HepG2 (cell line): Measurements from ENCODE around the gene EIF2S2. TPM values are rescaled to one million over a fixed set of nuclear protein-coding genes. Genes with fewer than 3 reads are reported as not detected.

Source experiments
- CBX5 ChIP-seq: sonication (generic); formaldehyde crosslinking; IDR thresholded peaks from 2 replicates; pipeline ENCODE4 v1.4.0; 2020; ENCODE audit warnings: missing genetic modification reagents, borderline replicate concordance
- ERF ChIP-seq: IDR thresholded peaks from 2 replicates; pipeline ENCODE4 v1.6.1; 2018; ENCODE audit warnings: missing biosample characterization, missing genetic modification reagents
- FOXA1 ChIP-seq, 2 experiments: fragments of 450-650 bp in 1 of 2; sonication (generic) in 1 of 2; formaldehyde crosslinking in 1 of 2; IDR thresholded peaks; 2 replicates each; pipeline versions ENCODE4 v1.4.0 to v1.6.1; 2016 to 2020; ENCODE audit warnings: missing genetic modification reagents in 1 of 2
- GABPB1 ChIP-seq: IDR thresholded peaks from 2 replicates; pipeline ENCODE4 v1.6.1; 2016; ENCODE audit warnings: mild to moderate bottlenecking, missing genetic modification reagents, moderate library complexity, missing compliant biosample characterization
- KLF13 ChIP-seq: sonication (generic); formaldehyde crosslinking; IDR thresholded peaks from 2 replicates; pipeline ENCODE4 v1.4.0; 2020; ENCODE audit warnings: mild to moderate bottlenecking, missing genetic modification reagents
- MXD4 ChIP-seq: IDR thresholded peaks from 2 replicates; pipeline ENCODE4 v1.6.1; 2016; ENCODE audit warnings: mild to moderate bottlenecking, missing biosample characterization, missing genetic modification reagents
- NFKBIZ ChIP-seq: IDR thresholded peaks from 2 replicates; pipeline ENCODE4 v1.6.1; 2018; ENCODE audit warnings: missing genetic modification reagents, missing compliant biosample characterization
- NR2C2 ChIP-seq: sonication (generic); formaldehyde crosslinking; IDR thresholded peaks from 2 replicates; pipeline ENCODE4 v1.4.0; 2020; ENCODE audit warnings: missing genetic modification reagents, mild to moderate bottlenecking, moderate library complexity, borderline replicate concordance
- NR3C1 ChIP-seq: sonication (generic); formaldehyde crosslinking; IDR thresholded peaks from 2 replicates; pipeline ENCODE4 v1.4.0; 2020; ENCODE audit warnings: missing genetic modification reagents
- SKI ChIP-seq: fragments of 450-650 bp; IDR thresholded peaks from one replicate; pipeline ENCODE4 v1.6.1; 2018; ENCODE audit warnings: mild to moderate bottlenecking; ENCODE audit not compliant: partially characterized antibody
- SOX5 ChIP-seq: IDR thresholded peaks from 2 replicates; pipeline ENCODE4 v1.6.1; 2016; ENCODE audit warnings: borderline replicate concordance
- TBL1XR1 ChIP-seq: fragments of 150-350 bp; IDR thresholded peaks from 2 replicates; pipeline ENCODE4 v1.6.1; 2014; ENCODE audit warnings: borderline replicate concordance, low read length; ENCODE audit not compliant: partially characterized antibody
- TBP ChIP-seq: sonication (generic); formaldehyde crosslinking; IDR thresholded peaks from 2 replicates; pipeline ENCODE4 v1.5.0; 2020; ENCODE audit warnings: missing genetic modification reagents
- USF2 ChIP-seq, 2 experiments: sonication (generic) in 1 of 2; formaldehyde crosslinking in 1 of 2; IDR thresholded peaks; 2 replicates each; pipeline versions ENCODE4 v1.5.1 to v1.6.1; 2011 to 2020; ENCODE audit warnings: borderline replicate concordance in 1 of 2, low read depth in 1 of 2, low read length in 1 of 2, mild to moderate bottlenecking in 1 of 2, missing genetic modification reagents in 1 of 2, moderate library complexity in 1 of 2
- ZNF124 ChIP-seq: sonication (generic); formaldehyde crosslinking; IDR thresholded peaks from 2 replicates; pipeline ENCODE4 v1.4.0; 2020; ENCODE audit warnings: missing genetic modification reagents
- ZNF761 ChIP-seq: sonication (generic); formaldehyde crosslinking; conservative IDR thresholded peaks from 2 replicates; pipeline ENCODE4 v1.4.0; 2020; ENCODE audit warnings: mild to moderate bottlenecking, missing genetic modification reagents
- polyA plus RNA-seq, 8 experiments: library from polyadenylated mRNA; depleted of rRNA in 3 of 8; stranded (reverse) in 7 of 8; unstranded in 1 of 8; fragments of >200 nt; fragmentation: Illumina TruSeq in 4 of 8; extraction: Trizol in 4 of 8; gene quantifications; 2 replicates each; pipeline versions ENCODE4 v1.2.1 to v1.2.3, GENCODE V29; 2011 to 2016; ENCODE audit warnings: low read depth in 4 of 8, missing spikeins in 1 of 8, mixed read lengths in 1 of 8; ENCODE audit not compliant: insufficient read depth in 1 of 8
- total RNA-seq, 5 experiments: library from RNA; depleted of rRNA; stranded (reverse); fragments of >200 nt; fragmentation: Illumina TruSeq; extraction: Trizol; gene quantifications; 2 replicates each; pipeline ENCODE4 v1.2.3, GENCODE V29; 2016; ENCODE audit warnings: low read depth in 1 of 5
- TF ChIP-seq, protein P1 (sequence below): sonication (generic); formaldehyde crosslinking; IDR thresholded peaks from one replicate; pipeline ENCODE4 v1.5.1; 2020; ENCODE audit warnings: mild to moderate bottlenecking, missing genetic modification reagents; ENCODE audit errors: not compliant biosample characterization
- TF ChIP-seq, protein P2 (sequence below): sonication (generic); formaldehyde crosslinking; conservative IDR thresholded peaks from 2 replicates; pipeline ENCODE4 v1.4.0; 2020; ENCODE audit warnings: missing genetic modification reagents

The EIF2S2 gene
- total and polyA plus RNA-seq, 2 of the 13 experiments (the other 11 are each of a cell fraction or from before 2014, with no cell fraction given), result 126 to 213 TPM

GRCh38 chr20:34129518-34130162 is 17.6 kb upstream of the EIF2S2 start (continued):
- TF ChIP-seq, protein P1, sequence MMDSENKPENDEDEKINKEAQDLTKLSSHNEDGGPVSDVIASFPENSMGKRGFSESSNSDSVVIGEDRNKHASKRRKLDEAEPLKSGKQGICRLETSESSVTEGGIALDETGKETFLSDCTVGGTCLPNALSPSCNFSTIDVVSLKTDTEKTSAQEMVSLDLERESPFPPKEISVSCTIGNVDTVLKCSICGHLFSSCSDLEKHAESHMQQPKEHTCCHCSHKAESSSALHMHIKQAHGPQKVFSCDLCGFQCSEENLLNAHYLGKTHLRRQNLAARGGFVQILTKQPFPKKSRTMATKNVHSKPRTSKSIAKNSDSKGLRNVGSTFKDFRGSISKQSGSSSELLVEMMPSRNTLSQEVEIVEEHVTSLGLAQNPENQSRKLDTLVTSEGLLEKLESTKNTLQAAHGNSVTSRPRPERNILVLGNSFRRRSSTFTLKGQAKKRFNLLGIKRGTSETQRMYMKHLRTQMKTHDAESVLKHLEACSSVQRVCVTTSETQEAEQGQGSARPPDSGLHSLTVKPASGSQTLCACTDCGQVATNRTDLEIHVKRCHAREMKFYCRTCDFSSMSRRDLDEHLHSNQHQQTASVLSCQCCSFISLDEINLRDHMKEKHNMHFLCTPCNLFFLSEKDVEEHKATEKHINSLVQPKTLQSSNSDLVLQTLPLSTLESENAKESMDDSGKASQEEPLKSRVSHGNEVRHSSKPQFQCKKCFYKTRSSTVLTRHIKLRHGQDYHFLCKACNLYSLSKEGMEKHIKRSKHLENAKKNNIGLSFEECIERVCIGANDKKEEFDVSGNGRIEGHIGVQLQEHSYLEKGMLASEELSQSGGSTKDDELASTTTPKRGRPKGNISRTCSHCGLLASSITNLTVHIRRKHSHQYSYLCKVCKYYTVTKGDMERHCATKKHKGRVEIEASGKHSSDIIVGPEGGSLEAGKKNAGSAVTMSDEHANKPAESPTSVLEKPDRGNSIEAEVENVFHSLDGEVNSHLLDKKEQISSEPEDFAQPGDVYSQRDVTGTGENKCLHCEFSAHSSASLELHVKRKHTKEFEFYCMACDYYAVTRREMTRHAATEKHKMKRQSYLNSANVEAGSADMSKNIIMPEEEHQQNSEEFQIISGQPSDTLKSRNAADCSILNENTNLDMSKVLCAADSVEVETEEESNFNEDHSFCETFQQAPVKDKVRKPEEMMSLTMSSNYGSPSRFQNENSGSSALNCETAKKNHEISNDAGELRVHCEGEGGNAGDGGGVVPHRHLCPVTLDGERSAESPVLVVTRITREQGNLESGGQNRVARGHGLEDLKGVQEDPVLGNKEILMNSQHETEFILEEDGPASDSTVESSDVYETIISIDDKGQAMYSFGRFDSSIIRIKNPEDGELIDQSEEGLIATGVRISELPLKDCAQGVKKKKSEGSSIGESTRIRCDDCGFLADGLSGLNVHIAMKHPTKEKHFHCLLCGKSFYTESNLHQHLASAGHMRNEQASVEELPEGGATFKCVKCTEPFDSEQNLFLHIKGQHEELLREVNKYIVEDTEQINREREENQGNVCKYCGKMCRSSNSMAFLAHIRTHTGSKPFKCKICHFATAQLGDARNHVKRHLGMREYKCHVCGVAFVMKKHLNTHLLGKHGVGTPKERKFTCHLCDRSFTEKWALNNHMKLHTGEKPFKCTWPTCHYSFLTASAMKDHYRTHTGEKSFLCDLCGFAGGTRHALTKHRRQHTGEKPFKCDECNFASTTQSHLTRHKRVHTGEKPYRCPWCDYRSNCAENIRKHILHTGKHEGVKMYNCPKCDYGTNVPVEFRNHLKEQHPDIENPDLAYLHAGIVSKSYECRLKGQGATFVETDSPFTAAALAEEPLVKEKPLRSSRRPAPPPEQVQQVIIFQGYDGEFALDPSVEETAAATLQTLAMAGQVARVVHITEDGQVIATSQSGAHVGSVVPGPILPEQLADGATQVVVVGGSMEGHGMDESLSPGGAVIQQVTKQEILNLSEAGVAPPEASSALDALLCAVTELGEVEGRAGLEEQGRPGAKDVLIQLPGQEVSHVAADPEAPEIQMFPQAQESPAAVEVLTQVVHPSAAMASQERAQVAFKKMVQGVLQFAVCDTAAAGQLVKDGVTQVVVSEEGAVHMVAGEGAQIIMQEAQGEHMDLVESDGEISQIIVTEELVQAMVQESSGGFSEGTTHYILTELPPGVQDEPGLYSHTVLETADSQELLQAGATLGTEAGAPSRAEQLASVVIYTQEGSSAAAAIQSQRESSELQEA (CRISPR knock-in tag), result no peak
- no peak for TF ChIP-seq TBL1XR1
- TF ChIP-seq ERF, result peak; percentile 80
- TF ChIP-seq NFKBIZ (CRISPR knock-in tag), result no peak
- TF ChIP-seq NR3C1, result no peak
- no peak for TF ChIP-seq ZNF761 (CRISPR knock-in tag)
- TF ChIP-seq CBX5 (CRISPR knock-in tag), result 0 out of 2 replicates have a peak, but pooled peaks have one; percentile 70
- no peak for TF ChIP-seq FOXA1 (IDR thresholded peaks at IDR 0.05)
- no peak for TF ChIP-seq FOXA1 (CRISPR knock-in tag; IDR thresholded peaks at IDR 0.05)
- 0 out of 2 replicates have a peak, but pooled peaks have one; percentile 33 for TF ChIP-seq ZNF124 (CRISPR knock-in tag)
- TF ChIP-seq KLF13, result no peak
- TF ChIP-seq USF2 (IDR thresholded peaks at IDR 0.05; ENCODE audit: low read depth, low read length), result no peak
- TF ChIP-seq USF2 (CRISPR knock-in tag; IDR thresholded peaks at IDR 0.05; ENCODE audit: borderline replicate concordance), result no peak
- no peak for TF ChIP-seq NR2C2 (CRISPR knock-in tag)
- TF ChIP-seq GABPB1 (CRISPR knock-in tag), result no peak
- no peak for TF ChIP-seq SOX5 (CRISPR knock-in tag)
- TF ChIP-seq TBP (CRISPR knock-in tag), result no peak
- no peak for TF ChIP-seq MXD4 (CRISPR knock-in tag)
- TF ChIP-seq, protein P2, sequence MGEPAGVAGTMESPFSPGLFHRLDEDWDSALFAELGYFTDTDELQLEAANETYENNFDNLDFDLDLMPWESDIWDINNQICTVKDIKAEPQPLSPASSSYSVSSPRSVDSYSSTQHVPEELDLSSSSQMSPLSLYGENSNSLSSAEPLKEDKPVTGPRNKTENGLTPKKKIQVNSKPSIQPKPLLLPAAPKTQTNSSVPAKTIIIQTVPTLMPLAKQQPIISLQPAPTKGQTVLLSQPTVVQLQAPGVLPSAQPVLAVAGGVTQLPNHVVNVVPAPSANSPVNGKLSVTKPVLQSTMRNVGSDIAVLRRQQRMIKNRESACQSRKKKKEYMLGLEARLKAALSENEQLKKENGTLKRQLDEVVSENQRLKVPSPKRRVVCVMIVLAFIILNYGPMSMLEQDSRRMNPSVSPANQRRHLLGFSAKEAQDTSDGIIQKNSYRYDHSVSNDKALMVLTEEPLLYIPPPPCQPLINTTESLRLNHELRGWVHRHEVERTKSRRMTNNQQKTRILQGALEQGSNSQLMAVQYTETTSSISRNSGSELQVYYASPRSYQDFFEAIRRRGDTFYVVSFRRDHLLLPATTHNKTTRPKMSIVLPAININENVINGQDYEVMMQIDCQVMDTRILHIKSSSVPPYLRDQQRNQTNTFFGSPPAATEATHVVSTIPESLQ (CRISPR knock-in tag), result no peak
- no peak for TF ChIP-seq SKI
